EL (cell line): ENCODE results near the gene PGA3.
"Not testable (repeated sequence)": the region's sequence is repeated elsewhere in the genome, so short reads cannot be mapped to it uniquely, and the experiment has no call there.

Experiments
- DNase-seq: peaks from one replicate; pipeline ENCODE4 v3.0.0-alpha.2; 2016

Gene PGA3

GRCh38 chr11:61172356-61172755 is 31.0 kb upstream of the PGA3 start:
- no peak for DNase-seq

DNA sequence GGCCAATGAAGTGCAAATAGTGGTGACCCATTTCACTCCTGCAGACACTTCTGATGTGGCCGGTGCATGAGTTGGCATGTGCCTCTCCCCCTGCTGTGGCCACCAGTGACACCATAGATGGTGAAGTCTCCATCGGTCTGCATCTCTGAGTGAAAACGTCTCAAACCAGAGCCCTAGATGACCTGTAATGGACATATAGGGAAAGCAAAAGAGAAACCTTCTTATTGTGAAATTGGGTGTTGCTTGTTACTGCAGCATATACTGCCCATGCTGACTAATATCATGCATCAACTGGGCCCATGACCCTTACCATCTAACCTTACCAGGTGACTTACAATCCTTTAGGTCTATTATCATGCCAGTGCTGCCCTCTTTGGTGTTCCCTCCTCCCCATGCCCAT is 30.4 kb upstream of the PGA3 start:
- DNase-seq = no peak

DNA sequence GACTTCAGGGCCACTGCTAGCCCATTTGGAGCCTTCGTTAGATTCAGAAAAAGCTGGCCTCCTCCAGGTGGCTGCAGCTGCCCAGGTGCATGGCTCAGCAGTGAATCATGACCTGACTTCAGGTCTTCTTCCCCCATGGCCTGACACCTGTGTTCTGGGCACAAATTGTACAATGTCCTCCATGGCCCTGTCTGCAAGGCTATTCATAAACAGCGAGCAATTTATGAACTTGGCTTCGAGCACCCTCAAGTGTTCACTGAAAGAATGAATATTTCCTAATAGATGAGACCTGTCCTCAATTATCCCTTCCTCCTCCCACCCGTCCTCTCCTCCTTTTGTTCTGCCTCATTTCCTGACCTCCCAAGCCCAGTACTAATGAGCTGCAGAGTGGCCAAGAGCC is 29.9 kb upstream of the PGA3 start:
- DNase-seq = peak; percentile 29

GRCh38 chr11:61174273-61174672 is 29.0 kb upstream of the PGA3 start:
- DNase-seq = no peak

- DNase-seq = no peak
Measured at GRCh38 chr11:61174949-61175348, 28.4 kb upstream of the PGA3 start.

- DNase-seq = no peak
Measured at GRCh38 chr11:61176446-61176845, 26.9 kb upstream of the PGA3 start.

DNA sequence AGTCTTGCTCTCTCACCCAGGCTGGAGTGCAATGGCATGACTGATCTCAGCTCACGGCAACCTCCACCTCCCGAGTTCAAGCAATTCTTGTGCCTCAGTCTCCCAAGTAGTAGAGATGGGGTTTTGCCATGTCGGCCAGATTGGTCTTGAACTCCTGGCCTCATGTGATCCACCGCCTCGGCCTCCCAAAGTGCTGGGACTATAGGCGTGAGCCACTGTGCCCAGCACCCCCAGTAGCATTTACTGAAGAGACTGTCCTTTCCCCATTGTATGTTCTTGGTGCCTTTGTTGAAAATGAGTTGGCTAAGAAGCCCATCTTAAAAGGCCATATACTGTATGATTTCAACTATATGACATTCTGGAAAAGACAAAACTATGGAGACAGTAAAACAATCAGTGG is 23.1 kb upstream of the PGA3 start:
- DNase-seq = not testable (repeated sequence)

DNA sequence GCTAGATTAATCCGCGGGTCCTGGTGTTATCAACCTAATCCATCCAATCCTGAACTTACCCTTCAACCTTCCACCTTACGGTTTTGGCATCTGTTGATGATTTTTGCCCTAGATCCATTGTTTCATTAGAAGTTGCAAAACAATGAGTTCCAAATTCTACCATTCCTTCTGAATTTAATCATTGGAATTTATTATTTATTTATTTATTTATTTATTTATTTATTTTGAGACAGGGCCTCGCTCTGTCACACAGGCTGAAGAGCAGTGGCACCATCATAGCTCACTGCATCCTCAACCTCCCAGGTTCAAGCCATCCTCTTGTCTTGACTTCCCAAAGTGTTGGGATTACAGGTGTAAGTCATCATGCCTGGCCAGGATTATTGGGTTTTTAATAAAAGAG is 21.8 kb upstream of the PGA3 start:
- no peak for DNase-seq

- no peak for DNase-seq
Measured at GRCh38 chr11:61183645-61184044, 19.7 kb upstream of the PGA3 start.

DNA sequence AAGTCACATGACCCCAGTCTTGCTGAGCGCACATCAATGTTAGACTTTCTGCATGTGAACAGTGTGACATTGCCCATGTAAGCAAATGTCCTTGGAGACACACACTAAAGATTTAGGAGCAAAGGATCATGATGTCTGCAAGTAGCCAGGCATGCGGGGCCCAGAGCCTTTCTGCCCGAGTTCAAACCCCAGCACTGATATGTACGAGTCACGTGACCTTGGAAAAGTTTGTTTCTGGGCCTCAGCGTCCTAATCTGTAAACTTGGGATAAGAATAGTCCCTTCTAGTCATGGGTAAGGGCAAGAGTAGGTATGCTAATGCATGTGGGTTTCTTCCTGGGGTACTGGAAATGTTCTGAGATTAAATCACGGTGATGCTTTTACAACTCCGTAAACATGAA is 16.8 kb upstream of the PGA3 start:
- no peak for DNase-seq

DNA sequence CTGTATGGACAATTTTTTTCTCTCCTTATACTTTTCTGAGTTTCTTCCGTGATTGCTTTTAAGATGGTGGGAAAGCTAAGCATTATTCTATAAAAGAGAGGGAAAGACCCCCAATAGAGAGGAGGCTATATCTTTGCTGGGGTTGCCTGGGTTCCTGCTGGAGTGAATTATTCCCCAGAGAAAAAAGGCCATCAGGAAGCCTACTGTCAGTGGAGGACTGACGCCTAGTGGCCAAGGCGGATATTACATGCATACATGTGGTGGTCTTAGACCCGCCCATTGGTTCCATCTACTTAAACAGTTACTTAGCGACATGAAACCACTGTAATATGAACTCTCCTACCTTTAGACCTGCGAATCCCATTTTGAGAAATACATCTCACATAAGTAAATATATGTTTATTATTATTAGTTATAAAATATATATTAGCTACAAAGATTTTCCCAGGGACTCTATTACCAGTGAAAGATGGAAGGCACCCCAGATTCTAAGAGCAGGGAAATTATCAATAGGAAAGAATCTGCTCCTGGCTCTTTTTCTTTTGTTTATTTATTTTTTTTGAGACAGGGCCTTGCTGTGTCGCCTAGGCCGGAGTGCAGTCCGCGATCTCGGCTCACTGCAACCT is 15.7 kb upstream of the PGA3 start:
- DNase-seq = peak; percentile 73

DNA sequence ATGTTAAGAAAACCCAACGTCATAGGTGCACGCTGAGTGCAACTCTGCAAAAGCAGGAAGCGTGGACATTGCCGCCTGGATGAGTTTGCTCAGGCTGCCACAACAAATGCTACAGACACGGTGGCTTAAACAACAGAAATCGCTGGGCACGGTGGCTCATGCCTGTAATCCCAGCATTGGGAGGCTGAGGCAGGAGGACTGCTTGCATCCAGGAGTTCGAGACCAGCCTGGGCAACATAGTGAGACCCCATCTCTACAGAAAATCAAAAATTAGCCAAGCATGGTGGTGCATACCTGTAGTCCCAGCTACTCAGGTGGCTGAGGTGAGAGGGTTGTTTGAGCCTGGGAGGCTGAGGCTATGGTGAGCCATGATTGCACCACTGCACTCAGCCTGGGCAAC is 13.4 kb upstream of the PGA3 start:
- DNase-seq = no peak

DNA sequence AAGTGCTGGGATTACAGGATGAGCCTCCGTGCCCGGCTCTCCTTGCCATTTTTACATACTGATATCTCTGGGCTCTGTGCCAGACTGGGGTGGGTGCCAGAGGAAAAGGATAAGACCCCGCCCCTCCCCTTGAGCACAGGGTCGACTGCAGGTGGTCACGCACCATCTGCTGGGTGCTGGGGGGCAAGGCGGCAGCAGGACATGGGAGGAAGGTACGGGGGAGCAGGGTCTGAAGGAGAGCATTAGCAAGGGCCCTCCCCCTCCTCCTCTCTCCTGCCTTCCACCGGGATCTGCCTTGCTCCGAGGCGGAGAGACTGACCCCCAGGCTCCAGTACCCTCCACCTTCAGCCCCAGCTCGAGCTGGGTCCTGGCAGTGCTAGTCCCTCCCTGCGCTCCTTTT is 9.7 kb upstream of the PGA3 start:
- DNase-seq = no peak

DNA sequence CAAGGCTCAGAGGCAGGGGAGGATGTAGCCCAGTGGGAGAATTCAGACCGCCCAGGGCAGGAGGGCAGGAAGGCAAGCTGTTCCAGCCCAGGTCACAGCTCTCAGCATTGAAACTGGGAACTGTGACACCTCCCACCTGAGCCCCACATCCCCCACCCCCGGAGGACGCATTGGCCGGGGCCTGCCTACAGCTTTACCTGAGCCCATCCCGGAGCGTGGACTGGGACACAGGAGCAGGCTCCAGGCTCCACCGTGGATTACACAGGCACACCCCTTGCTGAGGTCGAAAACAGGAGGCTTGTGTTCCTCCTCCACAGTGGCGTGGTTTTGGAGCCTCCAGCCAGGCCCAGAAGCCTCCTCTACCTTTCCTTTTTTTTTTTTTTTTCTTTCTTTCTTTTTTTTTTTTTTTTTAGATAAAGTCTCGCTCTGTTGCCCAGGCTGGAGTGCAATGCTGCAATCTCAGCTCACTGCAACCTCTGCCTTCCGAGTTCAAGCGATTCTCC is 9.1 kb upstream of the PGA3 start:
- DNase-seq = no peak

DNA sequence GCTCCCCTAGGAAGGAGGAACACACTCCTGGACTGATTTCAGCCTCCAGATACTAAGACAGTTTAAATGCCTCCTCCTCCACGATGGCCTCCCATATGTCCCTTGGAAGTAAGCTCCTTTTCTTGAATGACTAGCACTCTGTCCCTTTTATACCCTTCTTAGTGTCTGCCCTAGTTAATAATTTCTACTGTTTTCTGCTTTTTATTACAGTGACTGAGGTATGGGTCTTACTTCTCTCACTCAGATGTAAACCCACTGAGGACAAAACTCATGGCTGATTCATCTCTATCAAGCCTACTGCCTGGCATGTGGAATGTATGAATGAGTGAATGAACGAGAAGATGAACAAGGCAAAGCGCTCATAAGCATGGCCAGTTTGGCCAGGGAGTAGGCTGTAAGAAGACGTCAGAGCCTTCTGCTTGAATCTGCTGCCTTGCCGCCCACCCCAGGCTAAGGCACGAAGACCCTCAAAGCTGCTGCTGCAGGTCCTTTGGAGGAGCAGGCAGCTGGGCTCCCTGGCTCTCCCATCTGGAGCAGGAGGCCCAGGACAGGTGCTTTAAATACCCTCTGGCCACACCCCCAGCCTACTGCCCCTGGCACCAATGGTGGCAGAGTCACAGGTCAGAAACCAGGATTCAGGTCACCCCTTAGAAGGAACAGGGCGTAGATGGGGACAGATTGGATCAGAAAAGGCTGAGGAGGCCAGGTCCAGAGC is 8.2 kb upstream of the PGA3 start:
- DNase-seq = no peak

- DNase-seq = no peak
Measured at GRCh38 chr11:61195719-61196118, 7.6 kb upstream of the PGA3 start.

- DNase-seq = no peak
Measured at GRCh38 chr11:61198361-61198760, 5.0 kb upstream of the PGA3 start.

GRCh38 chr11:61198948-61199523 is 4.3 kb upstream of the PGA3 start:
- DNase-seq = no peak

DNA sequence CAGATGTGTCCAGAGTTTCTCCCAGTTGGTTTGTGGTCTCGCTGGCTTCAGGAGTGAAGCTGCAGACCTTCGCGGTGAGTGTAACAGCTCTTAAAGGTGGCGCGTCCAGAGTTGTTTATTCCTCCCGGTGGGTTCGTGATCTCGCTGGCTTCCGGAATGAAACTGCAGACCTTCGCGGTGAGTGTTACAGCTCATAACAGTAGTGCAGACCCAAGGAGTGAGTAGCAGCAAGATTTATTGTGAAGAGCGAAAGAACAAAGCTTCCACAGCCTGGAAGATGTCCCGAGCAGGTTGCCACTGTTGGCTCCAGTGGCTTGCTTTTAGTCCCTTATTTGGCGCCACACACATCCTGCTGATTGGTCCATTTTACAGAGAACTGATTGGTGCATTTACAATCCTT is 1.8 kb upstream of the PGA3 start:
- no peak for DNase-seq

DNA sequence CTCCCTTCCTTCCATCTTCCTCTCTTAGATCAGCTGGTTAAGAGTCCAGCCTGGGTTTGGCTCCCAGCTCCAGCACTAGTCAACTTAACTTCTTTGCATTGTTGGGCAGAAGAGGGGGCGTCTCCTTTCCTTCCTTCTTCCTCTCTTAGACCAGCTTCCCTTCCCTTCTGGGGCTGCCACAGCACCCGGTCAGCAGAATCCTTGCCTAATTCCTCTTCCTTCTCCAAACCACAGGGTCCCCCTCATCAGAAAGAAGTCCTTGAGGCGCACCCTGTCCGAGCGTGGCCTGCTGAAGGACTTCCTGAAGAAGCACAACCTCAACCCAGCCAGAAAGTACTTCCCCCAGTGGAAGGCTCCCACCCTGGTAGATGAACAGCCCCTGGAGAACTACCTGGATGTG is 558 bp downstream of the PGA3 start:
- DNase-seq = not testable (repeated sequence)

GRCh38 chr11:61204502-61205059 is 1.3 kb downstream of the PGA3 start:
- DNase-seq = not testable (repeated sequence)

- DNase-seq = not testable (repeated sequence)
Measured at GRCh38 chr11:61207636-61208310, 4.5 kb downstream of the PGA3 start.

DNA sequence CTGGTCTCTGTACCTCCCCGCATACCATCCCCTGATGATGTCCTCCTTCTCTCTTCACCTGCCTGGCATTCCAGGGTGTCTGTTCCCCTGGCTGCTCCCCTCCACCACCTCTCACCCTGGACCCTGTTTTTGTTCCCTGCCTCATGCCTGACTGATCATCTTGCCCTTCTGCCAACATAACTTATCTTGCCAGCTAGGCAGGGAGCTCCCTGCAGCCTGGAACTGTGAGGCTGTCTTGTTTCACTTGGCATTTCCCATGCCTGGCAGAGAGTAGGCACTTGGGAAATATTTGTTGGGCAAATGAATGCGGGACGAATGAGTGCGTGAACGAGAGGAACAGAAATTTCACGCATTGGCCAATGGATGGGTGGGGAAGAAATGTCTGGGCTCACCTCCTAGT is 7.3 kb downstream of the PGA3 start:
- DNase-seq = not testable (repeated sequence)
